DND-41 (cell line): ENCODE measurements around the gene MYO18B.

Source experiments
- ATAC-seq: fragments of 200-7000 bp; cut with Tn5 transposase; 3 replicates; pipeline ENCODE4 v1.9.1; 2021; ENCODE audit warnings: low read depth; ENCODE audit not compliant: insufficient read depth
- DNase-seq: peaks from one replicate; pipeline ENCODE4 v3.0.0-alpha.2; 2020
- H2AFZ ChIP-seq: 2 replicates; pipeline ENCODE4 v1.6.0; 2012; ENCODE audit warnings: low read depth, low read length
- H3K27ac ChIP-seq: 2 replicates; pipeline ENCODE4 v1.5.1; 2012; ENCODE audit warnings: low read length, inconsistent platforms
- H3K27me3 ChIP-seq: fragments of 200-600 bp; sonication (generic); 2 replicates; pipeline ENCODE4 v1.6.0; 2012; ENCODE audit warnings: low read length, mild to moderate bottlenecking, inconsistent platforms; ENCODE audit not compliant: insufficient read depth, poor library complexity
- H3K36me3 ChIP-seq: 2 replicates; pipeline ENCODE4 v1.5.1; 2012; ENCODE audit warnings: low read length, inconsistent platforms; ENCODE audit not compliant: insufficient read depth
- H3K4me1 ChIP-seq: 2 replicates; pipeline ENCODE4 v1.5.1; 2012; ENCODE audit warnings: mild to moderate bottlenecking, low read length; ENCODE audit not compliant: insufficient read depth
- H3K4me2 ChIP-seq: 2 replicates; pipeline ENCODE4 v1.6.0; 2012; ENCODE audit warnings: mild to moderate bottlenecking, moderate library complexity, low read length, inconsistent platforms; ENCODE audit not compliant: insufficient read depth
- H3K4me3 ChIP-seq, 2 experiments: fragments of 200-600 bp in 1 of 2; shearing (Covaris generic) in 1 of 2; 2 replicates each; pipeline ENCODE4 v1.5.1; 2012 to 2016; ENCODE audit warnings: inconsistent platforms in 2 of 2, low read length in 2 of 2, mild to moderate bottlenecking in 2 of 2, low read depth in 1 of 2, moderate library complexity in 1 of 2
- H3K79me2 ChIP-seq: 2 replicates; pipeline ENCODE4 v1.6.0; 2012; ENCODE audit warnings: low read length, inconsistent platforms; ENCODE audit not compliant: insufficient read depth
- H3K9ac ChIP-seq: 2 replicates; pipeline ENCODE4 v1.6.0; 2012; ENCODE audit warnings: low read depth, mild to moderate bottlenecking, inconsistent platforms, low read length, moderate library complexity
- H3K9me3 ChIP-seq: 2 replicates; pipeline ENCODE4 v1.5.1; 2012; ENCODE audit warnings: low read length, moderate library complexity, mild to moderate bottlenecking, inconsistent platforms; ENCODE audit not compliant: insufficient read depth, severe bottlenecking
- H4K20me1 ChIP-seq: 2 replicates; pipeline ENCODE4 v1.6.0; 2012; ENCODE audit warnings: low read length; ENCODE audit not compliant: insufficient read depth
- EZH2 ChIP-seq: IDR thresholded peaks from 3 replicates; pipeline ENCODE4 v1.6.1; 2012; ENCODE audit warnings: borderline replicate concordance, low read depth, mild to moderate bottlenecking, moderate library complexity, low read length, inconsistent platforms; ENCODE audit not compliant: severe bottlenecking
- TF ChIP-seq, protein P1 (sequence below): IDR thresholded peaks from 2 replicates; pipeline ENCODE4 v1.5.1; 2012; ENCODE audit warnings: borderline replicate concordance, low read length, moderate library complexity, mild to moderate bottlenecking; ENCODE audit not compliant: poor library complexity, severe bottlenecking; ENCODE audit errors: extremely low read depth

Gene MYO18B, protein sequence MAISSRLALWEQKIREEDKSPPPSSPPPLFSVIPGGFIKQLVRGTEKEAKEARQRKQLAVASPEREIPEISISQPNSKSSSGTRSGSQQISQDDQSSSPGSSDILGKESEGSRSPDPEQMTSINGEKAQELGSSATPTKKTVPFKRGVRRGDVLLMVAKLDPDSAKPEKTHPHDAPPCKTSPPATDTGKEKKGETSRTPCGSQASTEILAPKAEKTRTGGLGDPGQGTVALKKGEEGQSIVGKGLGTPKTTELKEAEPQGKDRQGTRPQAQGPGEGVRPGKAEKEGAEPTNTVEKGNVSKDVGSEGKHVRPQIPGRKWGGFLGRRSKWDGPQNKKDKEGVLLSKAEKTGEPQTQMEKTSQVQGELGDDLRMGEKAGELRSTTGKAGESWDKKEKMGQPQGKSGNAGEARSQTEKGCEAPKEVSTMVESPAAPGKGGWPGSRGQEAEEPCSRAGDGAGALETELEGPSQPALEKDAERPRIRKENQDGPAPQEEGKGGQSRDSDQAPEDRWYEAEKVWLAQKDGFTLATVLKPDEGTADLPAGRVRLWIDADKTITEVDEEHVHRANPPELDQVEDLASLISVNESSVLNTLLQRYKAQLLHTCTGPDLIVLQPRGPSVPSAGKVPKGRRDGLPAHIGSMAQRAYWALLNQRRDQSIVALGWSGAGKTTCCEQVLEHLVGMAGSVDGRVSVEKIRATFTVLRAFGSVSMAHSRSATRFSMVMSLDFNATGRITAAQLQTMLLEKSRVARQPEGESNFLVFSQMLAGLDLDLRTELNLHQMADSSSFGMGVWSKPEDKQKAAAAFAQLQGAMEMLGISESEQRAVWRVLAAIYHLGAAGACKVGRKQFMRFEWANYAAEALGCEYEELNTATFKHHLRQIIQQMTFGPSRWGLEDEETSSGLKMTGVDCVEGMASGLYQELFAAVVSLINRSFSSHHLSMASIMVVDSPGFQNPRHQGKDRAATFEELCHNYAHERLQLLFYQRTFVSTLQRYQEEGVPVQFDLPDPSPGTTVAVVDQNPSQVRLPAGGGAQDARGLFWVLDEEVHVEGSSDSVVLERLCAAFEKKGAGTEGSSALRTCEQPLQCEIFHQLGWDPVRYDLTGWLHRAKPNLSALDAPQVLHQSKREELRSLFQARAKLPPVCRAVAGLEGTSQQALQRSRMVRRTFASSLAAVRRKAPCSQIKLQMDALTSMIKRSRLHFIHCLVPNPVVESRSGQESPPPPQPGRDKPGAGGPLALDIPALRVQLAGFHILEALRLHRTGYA (N-terminal part only)

DNA sequence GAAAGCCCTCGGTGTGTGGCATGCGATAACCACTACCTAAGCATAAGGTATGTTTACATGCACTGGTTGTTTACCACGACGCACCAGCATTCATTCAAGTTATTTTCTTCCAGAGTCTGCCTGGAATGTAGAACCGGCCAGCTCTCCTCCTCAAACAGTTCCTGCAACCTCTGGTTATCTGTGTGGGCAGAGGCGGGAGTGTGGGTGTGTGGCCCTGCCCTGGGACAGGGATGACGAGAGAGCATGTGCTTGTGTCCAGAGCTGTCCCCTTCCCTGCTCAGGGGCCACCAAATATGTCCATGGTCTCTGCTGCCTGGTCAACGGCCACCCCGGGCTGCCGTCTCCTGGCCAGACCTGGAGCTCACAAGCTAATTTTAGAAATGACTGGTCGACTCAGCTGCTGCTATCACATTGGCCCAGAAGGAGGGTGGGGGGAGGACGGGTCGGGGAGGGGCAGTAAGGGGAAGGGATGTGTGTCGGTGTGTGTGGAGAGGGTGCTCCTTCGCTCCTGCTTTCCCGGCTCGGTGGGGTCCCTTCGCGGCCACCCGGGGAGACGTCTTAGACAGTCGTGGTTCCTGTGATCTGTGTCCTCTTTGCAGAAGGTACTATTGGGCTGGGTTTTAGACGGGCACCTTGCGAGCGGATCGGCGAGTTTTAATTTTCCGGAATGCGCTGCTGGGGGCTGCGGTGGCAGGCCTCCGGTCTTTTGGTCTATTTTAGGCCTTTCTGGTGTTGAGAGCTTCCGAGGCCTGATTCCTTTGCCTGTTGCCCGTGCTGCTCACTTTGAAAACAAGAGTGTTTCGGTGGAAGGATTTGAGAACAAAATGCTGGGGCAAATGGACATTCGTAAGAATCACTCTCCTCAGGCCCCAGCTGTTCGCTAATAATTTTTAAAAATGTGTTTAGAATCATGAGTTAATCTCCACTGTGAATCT is at the start of gene MYO18B:
MYO18B (plus strand) TSS at position 497 of the 935 bp plus-strand sequence. CDS start 18,905 bp downstream, outside the sequence.
- no peaks in the 10 kb centered on the region for H3K79me2 ChIP-seq
- no peak within 1 kb of the TSS for H3K4me3 ChIP-seq
- H3K9ac ChIP-seq: no peak within 1 kb of the TSS
- H4K20me1 ChIP-seq: no peaks in the 10 kb centered on the region
- no peak for ATAC-seq
- TF ChIP-seq EZH2: no peak
- TF ChIP-seq, protein P1, sequence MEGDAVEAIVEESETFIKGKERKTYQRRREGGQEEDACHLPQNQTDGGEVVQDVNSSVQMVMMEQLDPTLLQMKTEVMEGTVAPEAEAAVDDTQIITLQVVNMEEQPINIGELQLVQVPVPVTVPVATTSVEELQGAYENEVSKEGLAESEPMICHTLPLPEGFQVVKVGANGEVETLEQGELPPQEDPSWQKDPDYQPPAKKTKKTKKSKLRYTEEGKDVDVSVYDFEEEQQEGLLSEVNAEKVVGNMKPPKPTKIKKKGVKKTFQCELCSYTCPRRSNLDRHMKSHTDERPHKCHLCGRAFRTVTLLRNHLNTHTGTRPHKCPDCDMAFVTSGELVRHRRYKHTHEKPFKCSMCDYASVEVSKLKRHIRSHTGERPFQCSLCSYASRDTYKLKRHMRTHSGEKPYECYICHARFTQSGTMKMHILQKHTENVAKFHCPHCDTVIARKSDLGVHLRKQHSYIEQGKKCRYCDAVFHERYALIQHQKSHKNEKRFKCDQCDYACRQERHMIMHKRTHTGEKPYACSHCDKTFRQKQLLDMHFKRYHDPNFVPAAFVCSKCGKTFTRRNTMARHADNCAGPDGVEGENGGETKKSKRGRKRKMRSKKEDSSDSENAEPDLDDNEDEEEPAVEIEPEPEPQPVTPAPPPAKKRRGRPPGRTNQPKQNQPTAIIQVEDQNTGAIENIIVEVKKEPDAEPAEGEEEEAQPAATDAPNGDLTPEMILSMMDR: no peak
- H3K4me1 ChIP-seq: peaks cover 12% of the 10 kb centered on the region
- H2AFZ ChIP-seq: peak within 1 kb of the TSS; percentile 28; the same call in 1 of the 2 replicates
- H3K4me2 ChIP-seq: no peak within 1 kb of the TSS
- no peak within 1 kb of the TSS for H3K27ac ChIP-seq
- DNase-seq: no peak
- no peaks in the 10 kb centered on the region for H3K27me3 ChIP-seq
- H3K36me3 ChIP-seq: 0 out of 2 replicates have a peak, but pooled peaks cover 5% of the 10 kb centered on the region
- H3K9me3 ChIP-seq: peaks cover 33% of the 10 kb centered on the region

DNA sequence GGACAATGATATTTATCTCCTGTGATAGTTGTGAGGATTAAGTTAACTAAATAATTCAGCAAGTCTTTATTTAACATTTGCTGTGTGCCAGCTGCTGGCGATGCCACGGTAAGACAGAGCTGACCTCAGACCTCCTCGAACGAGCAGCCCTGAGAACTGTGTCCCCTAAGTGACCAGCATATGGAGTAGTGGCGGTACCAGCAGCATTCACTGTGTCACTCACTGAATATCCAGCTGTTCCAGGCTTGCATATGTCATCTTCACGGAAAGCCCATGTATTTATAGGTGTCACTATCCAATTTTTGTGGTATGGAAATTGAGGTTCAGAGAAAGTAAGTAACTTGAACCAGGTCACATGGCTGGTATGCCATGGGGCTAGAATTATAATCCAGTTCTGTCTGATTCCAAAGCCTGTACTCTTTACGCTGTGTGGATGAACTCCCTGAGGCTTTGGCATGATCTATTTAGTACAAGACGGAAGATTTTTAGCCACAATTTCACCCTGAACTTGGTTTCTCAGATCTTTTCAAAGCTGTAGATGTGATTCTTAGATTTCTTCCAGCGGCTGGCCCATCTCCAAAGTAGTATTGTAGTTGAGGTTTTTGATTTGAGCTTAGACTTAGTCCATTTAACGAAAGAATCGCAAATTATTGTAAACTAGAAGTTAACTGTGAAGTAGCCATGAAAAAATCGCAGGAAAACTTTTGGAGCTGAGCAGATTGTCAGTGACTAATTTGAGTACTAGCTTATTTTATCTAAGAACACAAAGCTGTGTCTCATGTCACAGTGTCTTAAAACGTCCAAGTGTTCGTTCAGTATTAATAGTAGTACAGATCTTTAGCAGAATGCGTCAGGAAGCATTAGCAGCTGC is 49.4 kb upstream of the MYO18B start:
- no peaks in the 10 kb centered on the region for H4K20me1 ChIP-seq
- H3K9me3 ChIP-seq: no peaks in the 10 kb centered on the region
- no peaks in the 10 kb centered on the region for H3K4me1 ChIP-seq
- H3K9ac ChIP-seq: no peak overlapping the region
- H3K4me2 ChIP-seq: no peak overlapping the region
- ATAC-seq: no peak
- no peaks in the 10 kb centered on the region for H3K36me3 ChIP-seq
- H3K4me3 ChIP-seq: no peak overlapping the region
- no peak for DNase-seq
- no peak overlapping the region for H2AFZ ChIP-seq
- no peak overlapping the region for H3K27ac ChIP-seq
- no peaks in the 10 kb centered on the region for H3K79me2 ChIP-seq
- H3K27me3 ChIP-seq: no peaks in the 10 kb centered on the region
- no peak for TF ChIP-seq EZH2
- TF ChIP-seq, protein P1: no peak
